ENCODE measurements around the gene NRG2. TPM values are rescaled to one million over a fixed set of nuclear protein-coding genes. Genes with fewer than 3 reads are reported as not detected.

The NRG2 gene
- total RNA-seq, 1 experiment from 2014 or later, result 0.91 TPM

DNA sequence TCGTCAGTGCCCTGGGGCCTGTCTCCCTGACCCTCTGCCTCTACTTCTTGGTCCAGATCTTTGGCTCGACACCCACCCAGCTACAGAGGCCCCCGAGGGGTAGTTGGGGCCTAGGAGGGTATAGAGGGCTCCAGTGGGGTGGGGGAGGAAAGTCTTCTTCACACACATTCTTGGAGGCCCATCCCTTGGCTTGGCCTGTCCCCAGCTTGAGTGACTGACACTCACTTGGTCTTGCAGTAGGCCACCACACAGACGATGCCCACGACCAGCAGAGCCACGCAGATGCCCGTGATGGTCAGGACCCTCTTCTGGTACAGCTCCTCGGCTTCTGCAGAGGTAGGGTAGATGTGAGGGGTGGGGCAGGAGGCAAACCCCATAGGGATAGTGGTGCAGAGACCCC is 187.6 kb downstream of the NRG2 start:
- Histone ChIP-seq H3K4me3 (replicated peaks in 1 of 2; ENCODE audit: low read depth in 1 of 2, low read length in 2 of 2) (no peak overlapping the region), H3K27me3 (ENCODE audit: insufficient read depth, low read length) (no peaks in the 10 kb centered on the region), H3K9me3 (ENCODE audit: control insufficient read depth in 1 of 2, insufficient read depth in 1 of 2, low read depth in 1 of 2, low read length in 2 of 2) (no peaks in the 10 kb centered on the region), H2AFZ (ENCODE audit: low read depth, low read length, poor library complexity, severe bottlenecking) (no peak overlapping the region), H3K36me3 (ENCODE audit: control insufficient read depth in 1 of 2, insufficient read depth in 2 of 2, low read length in 2 of 2) (no peaks in the 10 kb centered on the region), H4K20me1 (ENCODE audit: insufficient read depth) (no peaks in the 10 kb centered on the region), H3K79me2 (ENCODE audit: insufficient read depth, low read length) (no peaks in the 10 kb centered on the region), H3K9me2 (ENCODE audit: insufficient read depth) (no peaks in the 10 kb centered on the region), H3K4me1 (ENCODE audit: control insufficient read depth in 1 of 2, insufficient read depth in 2 of 2, low read length in 2 of 2) (no peaks in the 10 kb centered on the region), H3K9ac (ENCODE audit: low read length) (no peak overlapping the region), H3K27ac (ENCODE audit: low read depth, low read length) (no peak overlapping the region), H3K4me2 (ENCODE audit: low read length) (no peak overlapping the region)
- ChIA-PET POLR2A (no interaction called here), CTCF (no interaction called here), RAD21 (ENCODE audit: low non-redundant PET in 1 of 2, low total read pairs in 2 of 2, uncharacterized antibody in 2 of 2, unreplicated experiment in 2 of 2) (no interaction called here)
- intact Hi-C loops (cut with micrococcal nuclease), result no loop called here
- DNase-seq (ENCODE audit: low read depth, low spot score), result no peak
- BruUV-seq (replicated peaks), result no TSS peak
- TF ChIP-seq POLR2A (IDR thresholded peaks at IDR 0.05; ENCODE audit: borderline replicate concordance, extremely low read depth, insufficient read depth, insufficient read length) (no peak), EZH2 (IDR thresholded peaks at IDR 0.05) (no peak), RAD21 (IDR thresholded peaks at IDR 0.05; ENCODE audit: low read depth) (no peak), SRF (IDR thresholded peaks at IDR 0.05; ENCODE audit: low read depth) (no peak), ZFX (IDR thresholded peaks at IDR 0.05) (no peak), JUND (IDR thresholded peaks at IDR 0.05) (no peak), FOSL1 (IDR thresholded peaks at IDR 0.05; ENCODE audit: low read depth) (no peak), CBX3 (IDR thresholded peaks at IDR 0.05; ENCODE audit: low read depth) (no peak), SP1 (IDR thresholded peaks at IDR 0.05; ENCODE audit: low read depth) (no peak), TCF7L2 (IDR thresholded peaks at IDR 0.05; ENCODE audit: borderline replicate concordance, extremely low read depth, insufficient read depth, insufficient read length) (no peak), EZH2phosphoT487 (IDR thresholded peaks at IDR 0.05; ENCODE audit: borderline replicate concordance) (no peak), ZNF274 (IDR thresholded peaks at IDR 0.05; ENCODE audit: low read depth, low read length) (no peak), ELF1 (IDR thresholded peaks at IDR 0.05; ENCODE audit: borderline replicate concordance, low read depth) (no peak), CEBPB (IDR thresholded peaks at IDR 0.05; ENCODE audit: low read depth) (no peak), EGR1 (IDR thresholded peaks at IDR 0.05; ENCODE audit: low read depth) (no peak), POLR2AphosphoS5 (IDR thresholded peaks at IDR 0.05; ENCODE audit: low read depth, low read length) (no peak), YY1 (IDR thresholded peaks at IDR 0.05; ENCODE audit: extremely low read depth, insufficient replicate concordance, low read depth, low read length) (no peak)
- TF ChIP-seq, protein P1, sequence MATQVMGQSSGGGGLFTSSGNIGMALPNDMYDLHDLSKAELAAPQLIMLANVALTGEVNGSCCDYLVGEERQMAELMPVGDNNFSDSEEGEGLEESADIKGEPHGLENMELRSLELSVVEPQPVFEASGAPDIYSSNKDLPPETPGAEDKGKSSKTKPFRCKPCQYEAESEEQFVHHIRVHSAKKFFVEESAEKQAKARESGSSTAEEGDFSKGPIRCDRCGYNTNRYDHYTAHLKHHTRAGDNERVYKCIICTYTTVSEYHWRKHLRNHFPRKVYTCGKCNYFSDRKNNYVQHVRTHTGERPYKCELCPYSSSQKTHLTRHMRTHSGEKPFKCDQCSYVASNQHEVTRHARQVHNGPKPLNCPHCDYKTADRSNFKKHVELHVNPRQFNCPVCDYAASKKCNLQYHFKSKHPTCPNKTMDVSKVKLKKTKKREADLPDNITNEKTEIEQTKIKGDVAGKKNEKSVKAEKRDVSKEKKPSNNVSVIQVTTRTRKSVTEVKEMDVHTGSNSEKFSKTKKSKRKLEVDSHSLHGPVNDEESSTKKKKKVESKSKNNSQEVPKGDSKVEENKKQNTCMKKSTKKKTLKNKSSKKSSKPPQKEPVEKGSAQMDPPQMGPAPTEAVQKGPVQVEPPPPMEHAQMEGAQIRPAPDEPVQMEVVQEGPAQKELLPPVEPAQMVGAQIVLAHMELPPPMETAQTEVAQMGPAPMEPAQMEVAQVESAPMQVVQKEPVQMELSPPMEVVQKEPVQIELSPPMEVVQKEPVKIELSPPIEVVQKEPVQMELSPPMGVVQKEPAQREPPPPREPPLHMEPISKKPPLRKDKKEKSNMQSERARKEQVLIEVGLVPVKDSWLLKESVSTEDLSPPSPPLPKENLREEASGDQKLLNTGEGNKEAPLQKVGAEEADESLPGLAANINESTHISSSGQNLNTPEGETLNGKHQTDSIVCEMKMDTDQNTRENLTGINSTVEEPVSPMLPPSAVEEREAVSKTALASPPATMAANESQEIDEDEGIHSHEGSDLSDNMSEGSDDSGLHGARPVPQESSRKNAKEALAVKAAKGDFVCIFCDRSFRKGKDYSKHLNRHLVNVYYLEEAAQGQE (IDR thresholded peaks at IDR 0.05; ENCODE audit: low read depth), result no peak
- TF ChIP-seq, protein P2, sequence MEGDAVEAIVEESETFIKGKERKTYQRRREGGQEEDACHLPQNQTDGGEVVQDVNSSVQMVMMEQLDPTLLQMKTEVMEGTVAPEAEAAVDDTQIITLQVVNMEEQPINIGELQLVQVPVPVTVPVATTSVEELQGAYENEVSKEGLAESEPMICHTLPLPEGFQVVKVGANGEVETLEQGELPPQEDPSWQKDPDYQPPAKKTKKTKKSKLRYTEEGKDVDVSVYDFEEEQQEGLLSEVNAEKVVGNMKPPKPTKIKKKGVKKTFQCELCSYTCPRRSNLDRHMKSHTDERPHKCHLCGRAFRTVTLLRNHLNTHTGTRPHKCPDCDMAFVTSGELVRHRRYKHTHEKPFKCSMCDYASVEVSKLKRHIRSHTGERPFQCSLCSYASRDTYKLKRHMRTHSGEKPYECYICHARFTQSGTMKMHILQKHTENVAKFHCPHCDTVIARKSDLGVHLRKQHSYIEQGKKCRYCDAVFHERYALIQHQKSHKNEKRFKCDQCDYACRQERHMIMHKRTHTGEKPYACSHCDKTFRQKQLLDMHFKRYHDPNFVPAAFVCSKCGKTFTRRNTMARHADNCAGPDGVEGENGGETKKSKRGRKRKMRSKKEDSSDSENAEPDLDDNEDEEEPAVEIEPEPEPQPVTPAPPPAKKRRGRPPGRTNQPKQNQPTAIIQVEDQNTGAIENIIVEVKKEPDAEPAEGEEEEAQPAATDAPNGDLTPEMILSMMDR (IDR thresholded peaks at IDR 0.05 in 2 of 3, conservative IDR thresholded peaks at IDR 0.05 in 1 of 3; ENCODE audit: borderline replicate concordance in 1 of 3, insufficient read depth in 1 of 3, low read depth in 2 of 3, low read length in 2 of 3), result no peak
- TF ChIP-seq, protein P3, sequence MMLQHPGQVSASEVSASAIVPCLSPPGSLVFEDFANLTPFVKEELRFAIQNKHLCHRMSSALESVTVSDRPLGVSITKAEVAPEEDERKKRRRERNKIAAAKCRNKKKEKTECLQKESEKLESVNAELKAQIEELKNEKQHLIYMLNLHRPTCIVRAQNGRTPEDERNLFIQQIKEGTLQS (IDR thresholded peaks at IDR 0.05), result no peak
- no peak for ATAC-seq
